HG03342 (cell line): ENCODE measurements around the gene NDOR1.
"Not testable (repeated sequence)": the region's sequence is repeated elsewhere in the genome, so short reads cannot be mapped to it uniquely, and the experiment has no call there.

Experiments used
- ATAC-seq: cut with Tn5 transposase; IDR thresholded peaks from one replicate; pipeline ENCODE4 v1.9.1; 2021; ENCODE audit warnings: mild to moderate bottlenecking, moderate library complexity; ENCODE audit not compliant: unreplicated experiment

NDOR1 gene

GRCh38 chr9:137255448-137256114 lies 50.1 kb downstream of the NDOR1 start:
- peak; percentile 7 for ATAC-seq

- ATAC-seq = no peak
Measured at GRCh38 chr9:137256362-137256761, 50.9 kb downstream of the NDOR1 start.

- ATAC-seq = no peak
Measured at GRCh38 chr9:137256856-137257255, 51.4 kb downstream of the NDOR1 start.

- ATAC-seq = not testable (repeated sequence)
Measured at GRCh38 chr9:137262173-137262908, 56.8 kb downstream of the NDOR1 start.

- ATAC-seq = no peak
Measured at GRCh38 chr9:137262909-137263285, 57.4 kb downstream of the NDOR1 start.

GRCh38 chr9:137263506-137263905 lies 58.0 kb downstream of the NDOR1 start:
- ATAC-seq = no peak

- ATAC-seq = no peak
Measured at GRCh38 chr9:137264067-137264466, 58.6 kb downstream of the NDOR1 start.

GRCh38 chr9:137265496-137266161 lies 60.1 kb downstream of the NDOR1 start:
- ATAC-seq = no peak

- ATAC-seq = no peak
Measured at GRCh38 chr9:137266162-137266527, 60.6 kb downstream of the NDOR1 start.
